T-cell (primary cell): ENCODE data around the gene NPC1. TPM values are rescaled to one million over a fixed set of nuclear protein-coding genes. Genes with fewer than 3 reads are reported as not detected.

Experiments
- ATAC-seq, 4 experiments: fragments of 200-7000 bp in 3 of 4; fragments of 150-1000 bp in 1 of 4; cut with Tn5 transposase; replicated peaks in 1 of 4; 1 replicate in 3 of 4; 2 replicates in 1 of 4; pipeline ENCODE4 v1.10.0; 2021; ENCODE audit warnings: moderate library complexity in 3 of 4, mild to moderate bottlenecking in 2 of 4, moderate number of reproducible peaks in 1 of 4
- CTCF ChIA-PET, 2 donors: fragments of 300-600 bp; sonication (Branson Sonifier 250); formaldehyde crosslinking; loops; one replicate each; lab custom pipeline; 2022; ENCODE audit warnings: antibody characterized with exemption in 2 of 2; lab: Charles Lee
- POLR2A ChIA-PET, 2 donors: fragments of 300-600 bp; sonication (Branson Sonifier 250); formaldehyde crosslinking; loops; one replicate each; lab custom pipeline; 2022; ENCODE audit warnings: antibody characterized with exemption in 2 of 2; lab: Charles Lee
- DNase-seq, 35 experiments: peaks; one replicate each; pipeline versions ENCODE4 v3.0.0 to v3.0.0-alpha.2; 2013 to 2023
- H3K27ac ChIP-seq: one replicate; pipeline ENCODE4 v1.5.1; 2013; ENCODE audit warnings: low read length
- H3K27me3 ChIP-seq, 2 experiments: replicated peaks in 1 of 2; 1 replicate in 1 of 2; 2 replicates in 1 of 2; pipeline versions ENCODE4 v1.6.1 to v1.7.0; 2013; ENCODE audit warnings: low read length in 1 of 2, mixed read lengths in 1 of 2; ENCODE audit not compliant: control insufficient read depth in 2 of 2, insufficient read depth in 2 of 2; ENCODE audit errors: extremely low read depth in 1 of 2
- H3K36me3 ChIP-seq, 2 donors: 1 replicate in 1 of 2; 2 replicates in 1 of 2; pipeline versions ENCODE4 v1.6.1 to v1.7.0; 2013; ENCODE audit warnings: low read length in 1 of 2; ENCODE audit not compliant: control insufficient read depth in 2 of 2, insufficient read depth in 1 of 2; ENCODE audit errors: extremely low read depth in 1 of 2
- H3K4me1 ChIP-seq, 2 experiments: 1 replicate in 1 of 2; 2 replicates in 1 of 2; pipeline versions ENCODE4 v1.6.1 to v1.7.0; 2013; ENCODE audit warnings: low read length in 2 of 2, mixed read lengths in 1 of 2; ENCODE audit not compliant: insufficient read depth in 2 of 2, control insufficient read depth in 1 of 2; ENCODE audit errors: extremely low read depth in 1 of 2
- H3K4me3 ChIP-seq, 2 donors: 1 replicate in 1 of 2; 2 replicates in 1 of 2; pipeline versions ENCODE4 v1.5.1 to v1.7.0; 2013; ENCODE audit warnings: mild to moderate bottlenecking in 2 of 2, low read length in 1 of 2, moderate library complexity in 1 of 2; ENCODE audit not compliant: control insufficient read depth in 1 of 2; ENCODE audit errors: extremely low read depth in 1 of 2
- H3K9me3 ChIP-seq: 2 replicates; pipeline ENCODE4 v1.7.0; 2013
- H3K27ac Mint-ChIP-seq, 2 donors: one replicate each; pipeline ENCODE4 v1.8.0; 2020 to 2021; ENCODE audit warnings: mild to moderate bottlenecking in 2 of 2, mixed read lengths in 2 of 2
- H3K27me3 Mint-ChIP-seq, 2 donors: one replicate each; pipeline ENCODE4 v1.8.0; 2021 to 2022; ENCODE audit warnings: mixed read lengths in 2 of 2
- H3K36me3 Mint-ChIP-seq: one replicate; pipeline ENCODE4 v1.8.0; 2021; ENCODE audit warnings: mixed read lengths
- H3K4me1 Mint-ChIP-seq, 3 donors: one replicate each; pipeline ENCODE4 v1.8.0; 2020 to 2022; ENCODE audit warnings: mixed read lengths in 3 of 3, mild to moderate bottlenecking in 1 of 3
- H3K4me3 Mint-ChIP-seq, 3 donors: one replicate each; pipeline ENCODE4 v1.8.0; 2020 to 2022; ENCODE audit warnings: mild to moderate bottlenecking in 3 of 3, mixed read lengths in 3 of 3, moderate library complexity in 3 of 3
- H3K9me3 Mint-ChIP-seq, 3 donors: one replicate each; pipeline ENCODE4 v1.8.0; 2020 to 2022; ENCODE audit warnings: mixed read lengths in 3 of 3
- WGBS: methylation state at CpG from one replicate; pipeline ENCODE4 v1.1.5; 2013; ENCODE audit warnings: missing lambda C conversion rate; ENCODE audit not compliant: insufficient coverage; 5-methylcytosine and 5-hydroxymethylcytosine counted together
- total RNA-seq, 35 experiments: library from RNA in 6 of 35; stranded (reverse) in 6 of 35; fragments of 120-200 nt in 1 of 35; gene quantifications; one replicate each; pipeline versions ENCODE4 v1.2.1 to v1.2.4 and lab custom pipeline; 2013 to 2026

The NPC1 gene
- total RNA-seq, 5 donors from 2014 or later (not counting 1 experiment from before 2014, with no cell fraction given): 35.2 to 52.7 (median 39.4) TPM

DNA sequence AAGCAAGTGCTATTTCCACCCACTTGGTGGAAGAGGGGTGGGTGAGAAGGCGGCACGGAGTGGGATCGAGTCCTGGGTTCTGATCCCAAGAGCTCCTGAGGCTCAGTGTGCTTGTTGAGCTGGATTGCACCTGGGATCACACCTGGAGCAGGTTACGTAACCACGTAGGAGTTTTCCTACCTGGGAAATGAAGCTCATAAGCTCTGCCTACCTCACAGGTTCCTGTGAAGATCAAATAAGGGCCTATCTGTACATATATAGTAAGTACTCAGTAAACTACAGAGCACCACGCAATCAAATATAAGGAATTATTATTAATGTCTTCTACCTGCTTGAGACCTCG lies 11.0 kb downstream of the NPC1 start:
- Mint-ChIP-seq H3K27me3 (no peaks in the 10 kb centered on the region), H3K4me1 (peaks cover 50 to 73% (median 64%) of the 10 kb centered on the region in 3 donors), H3K4me3 (no peak overlapping the region), H3K27ac (peak overlapping the region; percentile 91 to 92), H3K36me3 (peaks cover 25% of the 10 kb centered on the region), H3K9me3 (no peaks in the 10 kb centered on the region)
- DNase-seq: no peak
- POLR2A ChIA-PET: no interaction called here
- peaks cover 26 to 61% of the 10 kb centered on the region in 2 experiments for H3K4me1 ChIP-seq
- WGBS: 100% methylated on average over 3 of the region's 7 CpGs
- ATAC-seq: no peak
- no peaks in the 10 kb centered on the region for H3K27me3 ChIP-seq
- H3K9me3 ChIP-seq: no peaks in the 10 kb centered on the region
- CTCF ChIA-PET: no interaction called here
- peak overlapping the region; percentile 91 for H3K27ac ChIP-seq
- peaks cover 0 to 17% of the 10 kb centered on the region in 2 donors for H3K36me3 ChIP-seq
- no peak overlapping the region for H3K4me3 ChIP-seq

DNA sequence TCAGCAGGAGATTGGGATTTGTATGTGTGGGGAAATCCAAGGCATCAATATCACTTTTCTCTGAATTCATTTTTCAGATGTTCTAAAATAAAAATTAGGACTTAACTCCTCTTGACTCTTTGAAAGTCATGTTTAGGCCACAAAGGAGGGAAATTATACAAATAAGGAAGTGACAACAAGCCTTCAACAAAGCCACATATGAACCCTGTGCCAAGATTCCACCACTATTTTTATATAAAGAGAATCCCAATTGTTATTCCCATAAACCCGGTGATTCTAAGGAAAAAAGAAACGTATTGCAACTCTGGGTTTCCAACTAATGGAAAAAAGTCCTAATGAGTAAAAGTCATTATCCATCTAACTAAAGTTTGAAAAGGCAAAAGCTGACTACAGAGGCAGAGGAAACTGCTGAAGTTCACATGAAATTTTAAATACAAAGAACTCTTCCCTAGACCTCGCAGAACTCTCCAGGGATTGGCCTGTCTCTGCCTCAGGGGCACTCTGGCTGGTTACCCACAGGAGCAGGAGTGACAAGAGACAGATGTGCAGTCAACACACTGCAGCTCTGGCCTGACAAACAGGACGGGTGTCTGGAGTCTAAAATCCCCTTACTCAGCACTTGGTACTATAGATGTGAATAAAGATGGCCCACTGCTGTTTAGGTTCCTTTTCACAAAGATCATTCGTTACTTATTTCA lies 11.5 kb downstream of the NPC1 start:
- H3K4me1 ChIP-seq: peaks cover 26 to 63% of the 10 kb centered on the region in 2 experiments
- peak overlapping the region; percentile 91 to 92 for H3K27ac Mint-ChIP-seq
- H3K4me3 Mint-ChIP-seq: peak overlapping the region; percentile 9 to 55 (median 55)
- peaks cover 28% of the 10 kb centered on the region for H3K36me3 Mint-ChIP-seq
- no peaks in the 10 kb centered on the region for H3K9me3 Mint-ChIP-seq
- H3K9me3 ChIP-seq: no peaks in the 10 kb centered on the region
- peaks cover 47 to 71% (median 59%) of the 10 kb centered on the region in 3 donors for H3K4me1 Mint-ChIP-seq
- peak overlapping the region; percentile 91 for H3K27ac ChIP-seq
- H3K27me3 ChIP-seq: no peaks in the 10 kb centered on the region
- DNase-seq (peak in 1 of 35 experiments; percentile 14), ATAC-seq (no peak)
- H3K36me3 ChIP-seq: peaks cover 0 to 17% of the 10 kb centered on the region in 2 donors
- H3K27me3 Mint-ChIP-seq: no peaks in the 10 kb centered on the region
- ChIA-PET POLR2A (no interaction called here), CTCF (interaction anchor here in 1 of 2 donors (0.6 kb wide), 1 partner anchor 47 kb away, joined by 4 read pairs; no protein-coding TSS in a partner anchor)
- 80% methylated on average over 1 of the region's 5 CpGs for WGBS
- peak overlapping the region in 1 of 2 donors; percentile 22 for H3K4me3 ChIP-seq

DNA sequence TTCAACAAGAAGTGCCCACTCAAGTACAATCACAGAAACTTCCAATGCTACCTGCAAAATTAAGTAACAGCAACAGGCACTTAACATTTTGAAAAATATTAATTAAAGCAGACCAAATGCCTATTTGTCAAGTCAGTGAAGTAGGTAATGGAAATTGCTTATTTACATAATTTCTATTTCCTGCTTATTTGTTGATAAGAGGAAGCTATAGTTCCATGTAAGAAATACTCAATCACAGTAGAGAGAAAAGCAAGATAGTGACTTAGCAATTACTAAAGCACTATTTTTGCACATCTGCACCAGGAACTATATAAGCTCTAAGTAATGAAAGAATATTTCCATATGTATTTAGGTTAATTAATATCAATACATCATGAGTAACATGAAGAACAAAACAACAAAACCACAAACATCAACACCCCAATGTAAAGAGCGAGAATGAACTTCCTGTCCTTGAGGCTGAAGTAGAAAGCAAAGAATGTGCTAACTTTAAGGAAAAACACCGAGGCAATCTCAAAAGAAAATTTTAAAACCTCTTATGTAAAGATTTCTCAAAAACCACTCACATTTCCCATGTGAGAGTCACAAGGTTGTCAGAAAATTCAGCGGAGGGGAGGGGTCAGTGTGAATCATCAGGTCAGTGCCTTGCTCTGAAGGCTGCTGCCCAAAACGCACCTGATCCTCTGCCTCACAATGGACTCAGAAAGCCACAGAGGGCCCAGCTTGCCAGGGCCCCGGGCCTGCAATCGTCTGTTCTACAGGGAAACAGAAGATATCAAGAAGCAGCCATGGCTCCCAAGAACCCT lies 12.5 kb downstream of the NPC1 start:
- Mint-ChIP-seq H3K9me3 (no peaks in the 10 kb centered on the region), H3K4me1 (peaks cover 40 to 64% (median 53%) of the 10 kb centered on the region in 3 donors), H3K27me3 (no peaks in the 10 kb centered on the region), H3K4me3 (peak overlapping the region; percentile 9 to 55 (median 55)), H3K27ac (peak overlapping the region; percentile 91 to 92), H3K36me3 (peaks cover 37% of the 10 kb centered on the region)
- Histone ChIP-seq H3K27ac (peak overlapping the region; percentile 91), H3K4me1 (peaks cover 26 to 66% of the 10 kb centered on the region in 2 experiments), H3K9me3 (no peaks in the 10 kb centered on the region), H3K27me3 (no peaks in the 10 kb centered on the region), H3K4me3 (peak overlapping the region in 1 of 2 donors; percentile 22), H3K36me3 (peaks cover 0 to 25% of the 10 kb centered on the region in 2 donors)
- POLR2A ChIA-PET: no interaction called here
- DNase-seq: peak in 13 of 35 experiments; percentile 4 to 59 (median 20)
- WGBS: 17% methylated on average over 2 of the region's 6 CpGs
- ATAC-seq: peak; percentile 60 to 78 (median 64)
- CTCF ChIA-PET: interaction anchor here in 1 of 2 donors (1.3 kb wide), 1 partner anchor 57 kb away, joined by 6 read pairs; no protein-coding TSS in a partner anchor

- H3K4me3 ChIP-seq: no peak overlapping the region
- CTCF ChIA-PET: interaction anchor here in 1 of 2 donors (1.3 kb wide), 1 partner anchor 57 kb away, joined by 6 read pairs; no protein-coding TSS in a partner anchor
- no peak for ATAC-seq
- H3K9me3 Mint-ChIP-seq: no peaks in the 10 kb centered on the region
- no peak overlapping the region for H3K4me3 Mint-ChIP-seq
- H3K9me3 ChIP-seq: no peaks in the 10 kb centered on the region
- H3K27me3 ChIP-seq: no peaks in the 10 kb centered on the region
- no CpG with 5 or more reads among the region's 4 CpGs for WGBS
- POLR2A ChIA-PET: no interaction called here
- no peak for DNase-seq
- H3K4me1 Mint-ChIP-seq: peaks cover 33 to 56% (median 46%) of the 10 kb centered on the region in 3 donors
- no peaks in the 10 kb centered on the region for H3K27me3 Mint-ChIP-seq
- H3K36me3 ChIP-seq: peaks cover 0 to 33% of the 10 kb centered on the region in 2 donors
- peak overlapping the region; percentile 91 to 92 for H3K27ac Mint-ChIP-seq
- H3K27ac ChIP-seq: peak overlapping the region; percentile 91
- H3K4me1 ChIP-seq: peaks cover 26 to 59% of the 10 kb centered on the region in 2 experiments
- peaks cover 43% of the 10 kb centered on the region for H3K36me3 Mint-ChIP-seq
Measured at GRCh38 chr18:23573020-23573419, 13.3 kb downstream of the NPC1 start.

GRCh38 chr18:23572570-23572969 lies 13.7 kb downstream of the NPC1 start:
- Mint-ChIP-seq H3K9me3 (no peaks in the 10 kb centered on the region), H3K36me3 (peaks cover 46% of the 10 kb centered on the region), H3K4me1 (peaks cover 33 to 55% (median 46%) of the 10 kb centered on the region in 3 donors), H3K27ac (peak overlapping the region; percentile 85 to 91), H3K27me3 (no peaks in the 10 kb centered on the region), H3K4me3 (peak overlapping the region in 1 of 3 donors; percentile 1)
- Histone ChIP-seq H3K9me3 (no peaks in the 10 kb centered on the region), H3K27ac (peak overlapping the region; percentile 91), H3K4me1 (peaks cover 26 to 59% of the 10 kb centered on the region in 2 experiments), H3K27me3 (no peaks in the 10 kb centered on the region), H3K36me3 (peaks cover under 1 to 36% of the 10 kb centered on the region in 2 donors), H3K4me3 (no peak overlapping the region)
- CTCF ChIA-PET: no interaction called here
- no peak for ATAC-seq
- DNase-seq: no peak
- POLR2A ChIA-PET: interaction anchor here in 1 of 2 donors (0.5 kb wide), 1 partner anchor 647 kb away, joined by 3 read pairs; no protein-coding TSS in a partner anchor
- WGBS: 94% methylated on average over 4 of the region's 5 CpGs

DNA sequence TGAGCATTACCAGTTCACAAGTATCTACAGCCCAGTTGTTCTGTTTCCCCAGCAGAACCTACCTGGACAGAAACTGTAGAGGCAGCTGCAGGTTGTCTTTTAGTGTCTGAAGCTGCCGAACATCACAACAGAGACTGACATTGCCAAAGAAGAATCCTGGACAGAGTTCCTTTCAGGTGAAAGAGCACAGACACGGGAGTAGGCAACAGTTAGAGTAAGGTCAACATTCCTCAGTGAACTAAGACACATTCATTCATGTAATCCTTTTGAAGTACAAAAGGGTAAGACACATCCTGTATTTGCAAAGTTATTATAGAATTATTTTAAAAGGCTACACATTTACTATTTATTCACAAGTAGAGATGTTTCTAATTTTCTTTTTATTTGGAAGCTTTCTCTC lies 14.3 kb downstream of the NPC1 start:
- H3K36me3 Mint-ChIP-seq: peaks cover 51% of the 10 kb centered on the region
- H3K4me1 Mint-ChIP-seq: peaks cover 33 to 55% (median 46%) of the 10 kb centered on the region in 3 donors
- Histone ChIP-seq H3K27me3 (no peaks in the 10 kb centered on the region), H3K9me3 (no peaks in the 10 kb centered on the region), H3K36me3 (peaks cover 6 to 42% of the 10 kb centered on the region in 2 donors), H3K4me3 (no peak overlapping the region), H3K4me1 (peaks cover 26 to 59% of the 10 kb centered on the region in 2 experiments), H3K27ac (no peak overlapping the region)
- ATAC-seq (no peak), DNase-seq (no peak)
- ChIA-PET CTCF (no interaction called here), POLR2A (interaction anchor here (0.5 to 0.9 kb wide), 4 partner anchors 10 to 647 kb away, joined by 3 to 4 read pairs (median 4); no protein-coding TSS in a partner anchor)
- H3K9me3 Mint-ChIP-seq: no peaks in the 10 kb centered on the region
- H3K4me3 Mint-ChIP-seq: no peak overlapping the region
- H3K27me3 Mint-ChIP-seq: no peaks in the 10 kb centered on the region
- WGBS: 82% methylated on average over 1 of the region's 2 CpGs
- peak overlapping the region; percentile 60 to 85 for H3K27ac Mint-ChIP-seq
